ENCODE results near the gene PDE6C.

DNA sequence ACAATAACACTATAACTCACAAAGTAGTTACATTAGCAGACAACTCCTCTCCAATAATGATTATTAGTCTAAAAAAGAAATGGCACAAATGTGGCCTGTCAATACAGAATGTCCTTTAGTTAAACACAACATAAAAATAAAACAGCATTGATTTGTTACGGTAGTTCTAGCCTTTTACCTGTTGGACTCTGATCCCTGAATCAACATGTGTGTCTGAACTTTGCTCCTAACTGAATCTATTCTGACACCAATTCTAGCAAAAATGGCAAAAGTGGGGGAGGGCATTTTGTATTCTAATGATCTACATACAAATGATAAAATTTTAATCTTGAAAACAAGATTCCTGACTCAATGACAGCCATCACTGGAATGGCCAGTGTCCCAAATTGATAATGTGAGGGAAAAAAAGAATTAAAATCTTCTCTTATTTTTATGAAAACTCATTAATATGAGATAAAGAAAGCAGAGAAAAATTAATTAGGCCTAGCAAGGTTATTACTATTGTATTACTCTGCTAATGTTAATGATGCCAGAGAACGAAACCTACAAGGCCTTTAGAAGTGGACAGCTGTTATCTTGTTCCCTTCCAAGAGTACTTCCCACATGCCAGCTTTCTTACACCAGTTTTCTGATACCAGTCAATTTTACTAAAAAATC is 59.8 kb downstream of the PDE6C start:
- TF ChIP-seq, protein P1, sequence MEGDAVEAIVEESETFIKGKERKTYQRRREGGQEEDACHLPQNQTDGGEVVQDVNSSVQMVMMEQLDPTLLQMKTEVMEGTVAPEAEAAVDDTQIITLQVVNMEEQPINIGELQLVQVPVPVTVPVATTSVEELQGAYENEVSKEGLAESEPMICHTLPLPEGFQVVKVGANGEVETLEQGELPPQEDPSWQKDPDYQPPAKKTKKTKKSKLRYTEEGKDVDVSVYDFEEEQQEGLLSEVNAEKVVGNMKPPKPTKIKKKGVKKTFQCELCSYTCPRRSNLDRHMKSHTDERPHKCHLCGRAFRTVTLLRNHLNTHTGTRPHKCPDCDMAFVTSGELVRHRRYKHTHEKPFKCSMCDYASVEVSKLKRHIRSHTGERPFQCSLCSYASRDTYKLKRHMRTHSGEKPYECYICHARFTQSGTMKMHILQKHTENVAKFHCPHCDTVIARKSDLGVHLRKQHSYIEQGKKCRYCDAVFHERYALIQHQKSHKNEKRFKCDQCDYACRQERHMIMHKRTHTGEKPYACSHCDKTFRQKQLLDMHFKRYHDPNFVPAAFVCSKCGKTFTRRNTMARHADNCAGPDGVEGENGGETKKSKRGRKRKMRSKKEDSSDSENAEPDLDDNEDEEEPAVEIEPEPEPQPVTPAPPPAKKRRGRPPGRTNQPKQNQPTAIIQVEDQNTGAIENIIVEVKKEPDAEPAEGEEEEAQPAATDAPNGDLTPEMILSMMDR (IDR thresholded peaks at IDR 0.05) = no peak
- TF ChIP-seq POLR2A (IDR thresholded peaks at IDR 0.05) = no peak

All from lower leg skin (tissue), 3 donors.